ENCODE data around the gene RAB6A. TPM values are rescaled to one million over a fixed set of nuclear protein-coding genes. Genes with fewer than 3 reads are reported as not detected.

The RAB6A gene
- total RNA-seq, 1 experiment from 2014 or later, result 92.3 TPM

DNA sequence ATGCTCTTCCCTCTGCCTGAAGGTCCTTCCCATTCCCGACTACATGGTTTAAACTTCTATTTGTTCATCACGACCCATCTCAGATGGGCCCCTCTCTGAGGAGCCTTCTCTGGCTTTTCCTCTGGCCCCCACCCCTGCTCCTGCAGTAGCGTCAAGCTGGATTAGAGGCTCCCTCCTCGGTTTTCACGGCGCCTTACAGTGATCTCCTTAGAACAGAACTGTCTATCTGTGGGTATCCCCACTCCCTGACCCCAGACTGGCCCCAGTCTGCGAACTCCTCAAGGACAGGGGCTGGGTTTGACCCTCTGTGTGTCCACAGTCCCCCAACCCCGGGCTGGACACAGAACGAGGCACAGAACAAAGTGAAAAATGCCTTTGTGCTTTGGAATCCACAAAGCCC, 111.7 kb downstream of the RAB6A start:
- Mint-ChIP-seq H3K4me1 (ENCODE audit: low read depth, unreplicated experiment) (peaks cover 72% of the 10 kb centered on the region), H3K27ac (ENCODE audit: unreplicated experiment) (peak overlapping the region; percentile 24), H3K4me3 (ENCODE audit: low read depth, unreplicated experiment) (no peak overlapping the region), H3K9me3 (ENCODE audit: low read depth, unreplicated experiment) (no peaks in the 10 kb centered on the region), H3K36me3 (ENCODE audit: insufficient read depth, unreplicated experiment) (peaks cover 21% of the 10 kb centered on the region), H3K27me3 (ENCODE audit: unreplicated experiment) (peaks cover 12% of the 10 kb centered on the region)
- TF ChIP-seq, protein P1, sequence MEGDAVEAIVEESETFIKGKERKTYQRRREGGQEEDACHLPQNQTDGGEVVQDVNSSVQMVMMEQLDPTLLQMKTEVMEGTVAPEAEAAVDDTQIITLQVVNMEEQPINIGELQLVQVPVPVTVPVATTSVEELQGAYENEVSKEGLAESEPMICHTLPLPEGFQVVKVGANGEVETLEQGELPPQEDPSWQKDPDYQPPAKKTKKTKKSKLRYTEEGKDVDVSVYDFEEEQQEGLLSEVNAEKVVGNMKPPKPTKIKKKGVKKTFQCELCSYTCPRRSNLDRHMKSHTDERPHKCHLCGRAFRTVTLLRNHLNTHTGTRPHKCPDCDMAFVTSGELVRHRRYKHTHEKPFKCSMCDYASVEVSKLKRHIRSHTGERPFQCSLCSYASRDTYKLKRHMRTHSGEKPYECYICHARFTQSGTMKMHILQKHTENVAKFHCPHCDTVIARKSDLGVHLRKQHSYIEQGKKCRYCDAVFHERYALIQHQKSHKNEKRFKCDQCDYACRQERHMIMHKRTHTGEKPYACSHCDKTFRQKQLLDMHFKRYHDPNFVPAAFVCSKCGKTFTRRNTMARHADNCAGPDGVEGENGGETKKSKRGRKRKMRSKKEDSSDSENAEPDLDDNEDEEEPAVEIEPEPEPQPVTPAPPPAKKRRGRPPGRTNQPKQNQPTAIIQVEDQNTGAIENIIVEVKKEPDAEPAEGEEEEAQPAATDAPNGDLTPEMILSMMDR (IDR thresholded peaks at IDR 0.05; ENCODE audit: unreplicated experiment), result no peak
- BruUV-seq (replicated peaks), result no TSS peak
- CTCF ChIA-PET, result interaction anchor here (0.5 kb wide), 1 partner anchor 1582 kb away, joined by 3 read pairs; no protein-coding TSS in a partner anchor
- no peak for DNase-seq
- intact Hi-C loops (cut with micrococcal nuclease; ENCODE audit: unreplicated experiment), result no loop called here

DNA sequence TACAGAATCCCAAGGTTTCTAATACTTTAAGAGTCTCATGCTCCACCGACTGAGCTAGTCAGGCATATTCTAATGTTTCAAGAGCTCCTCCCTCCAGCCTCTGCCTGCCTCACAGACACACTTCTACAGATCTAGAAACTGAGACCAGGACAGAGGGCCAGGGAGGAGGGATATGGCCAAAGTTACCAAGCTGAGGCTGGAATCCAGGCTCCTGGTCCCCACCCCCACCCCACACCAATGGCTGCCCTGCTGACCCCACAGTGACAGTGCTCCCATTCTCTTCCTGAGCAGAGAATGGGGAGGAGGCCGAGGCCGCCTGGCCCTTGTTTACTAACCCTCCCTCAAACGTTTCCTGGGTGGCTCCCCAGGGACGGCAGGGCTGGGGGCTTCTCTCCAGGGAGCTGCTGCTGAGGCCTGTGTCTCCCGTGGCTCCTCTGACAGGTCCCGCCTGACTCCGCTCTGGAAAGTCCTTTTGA, 112.3 kb downstream of the RAB6A start:
- H3K4me3 Mint-ChIP-seq (ENCODE audit: low read depth, unreplicated experiment), result no peak overlapping the region
- peaks cover 66% of the 10 kb centered on the region for H3K4me1 Mint-ChIP-seq (ENCODE audit: low read depth, unreplicated experiment)
- no TSS peak for BruUV-seq (replicated peaks)
- no peak for DNase-seq
- peaks cover 19% of the 10 kb centered on the region for H3K36me3 Mint-ChIP-seq (ENCODE audit: insufficient read depth, unreplicated experiment)
- peak overlapping the region; percentile 24 for H3K27ac Mint-ChIP-seq (ENCODE audit: unreplicated experiment)
- TF ChIP-seq, protein P1 (IDR thresholded peaks at IDR 0.05; ENCODE audit: unreplicated experiment), result no peak
- intact Hi-C loops (cut with micrococcal nuclease; ENCODE audit: unreplicated experiment), result no loop called here
- CTCF ChIA-PET, result interaction anchor here (2.0 kb wide), 1 partner anchor 23 kb away, joined by 8 read pairs; no protein-coding TSS in a partner anchor
- peaks cover 12% of the 10 kb centered on the region for H3K27me3 Mint-ChIP-seq (ENCODE audit: unreplicated experiment)
- H3K9me3 Mint-ChIP-seq (ENCODE audit: low read depth, unreplicated experiment), result no peaks in the 10 kb centered on the region

DNA sequence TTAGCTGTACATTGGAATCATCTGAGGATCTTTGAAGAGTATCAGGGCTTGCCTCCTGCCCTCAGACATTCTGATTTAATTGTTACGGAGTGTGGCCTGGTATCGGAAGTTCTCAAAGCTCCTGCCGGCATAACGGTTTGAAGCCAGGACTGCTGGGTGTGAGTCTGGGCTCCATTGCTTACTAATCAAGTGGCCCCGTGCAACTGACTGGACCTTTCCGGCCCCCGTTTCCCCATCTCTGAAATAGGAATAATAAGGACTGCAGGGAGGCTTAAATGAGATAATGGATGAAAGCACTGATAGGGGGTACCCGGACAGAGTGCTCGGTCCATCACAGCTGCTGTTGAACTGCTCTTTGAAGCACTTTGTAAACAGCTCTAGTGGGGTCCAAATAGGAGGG, 112.8 kb downstream of the RAB6A start:
- H3K27me3 Mint-ChIP-seq (ENCODE audit: unreplicated experiment), result peaks cover 12% of the 10 kb centered on the region
- H3K4me1 Mint-ChIP-seq (ENCODE audit: low read depth, unreplicated experiment), result peaks cover 62% of the 10 kb centered on the region

DNA sequence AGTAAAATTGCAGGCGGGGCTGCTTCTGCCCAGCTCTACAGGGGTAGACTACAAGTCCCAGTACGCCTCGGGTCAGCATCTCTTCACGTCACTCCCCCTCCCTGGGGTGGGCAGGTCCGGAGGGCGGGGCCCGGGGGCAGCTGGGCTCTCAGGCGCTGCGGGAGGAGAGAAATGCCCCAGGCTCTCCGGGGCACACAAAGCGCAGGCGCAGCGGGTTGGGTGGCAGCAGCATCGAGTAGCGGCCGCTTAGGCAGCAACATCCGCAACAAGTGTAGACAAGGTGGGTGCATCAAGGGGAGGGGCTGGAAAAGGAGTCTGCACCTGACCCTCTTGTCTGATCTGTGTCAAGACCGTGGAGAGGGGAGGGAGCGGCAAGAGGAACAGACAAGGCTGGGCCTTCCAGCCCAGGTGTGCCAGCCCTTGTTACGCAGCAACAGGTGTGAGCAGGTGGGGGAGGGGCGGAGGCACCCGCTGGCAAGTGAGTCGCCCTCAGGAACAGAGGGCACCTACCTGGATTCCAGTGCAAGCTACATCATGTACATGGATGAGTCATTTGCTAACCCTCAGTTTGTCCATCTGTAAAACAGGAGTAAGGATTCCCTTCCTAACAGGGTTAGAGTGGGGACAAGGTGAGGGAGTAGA, 113.3 kb downstream of the RAB6A start:
- BruUV-seq (replicated peaks), result no TSS peak
- H3K36me3 Mint-ChIP-seq (ENCODE audit: insufficient read depth, unreplicated experiment), result peaks cover 15% of the 10 kb centered on the region
- CTCF ChIA-PET, result interaction anchor here (2.0 kb wide), 1 partner anchor 22 kb away, joined by 8 read pairs; no protein-coding TSS in a partner anchor
- peaks cover 12% of the 10 kb centered on the region for H3K27me3 Mint-ChIP-seq (ENCODE audit: unreplicated experiment)
- H3K9me3 Mint-ChIP-seq (ENCODE audit: low read depth, unreplicated experiment), result no peaks in the 10 kb centered on the region
- peaks cover 56% of the 10 kb centered on the region for H3K4me1 Mint-ChIP-seq (ENCODE audit: low read depth, unreplicated experiment)
- TF ChIP-seq, protein P1 (IDR thresholded peaks at IDR 0.05; ENCODE audit: unreplicated experiment), result no peak
- peak overlapping the region; percentile 67 for H3K27ac Mint-ChIP-seq (ENCODE audit: unreplicated experiment)
- peak; percentile 98 for DNase-seq
- peak overlapping the region; percentile 78 for H3K4me3 Mint-ChIP-seq (ENCODE audit: low read depth, unreplicated experiment)
- intact Hi-C loops (cut with micrococcal nuclease; ENCODE audit: unreplicated experiment), result no loop called here

More for the DNA sequence above, 112.8 kb downstream of the RAB6A start:
- TSS peak; percentile 42 for BruUV-seq (replicated peaks)
- intact Hi-C loops (cut with micrococcal nuclease; ENCODE audit: unreplicated experiment), result no loop called here
- Mint-ChIP-seq H3K9me3 (ENCODE audit: low read depth, unreplicated experiment) (no peaks in the 10 kb centered on the region), H3K36me3 (ENCODE audit: insufficient read depth, unreplicated experiment) (peaks cover 15% of the 10 kb centered on the region), H3K4me3 (ENCODE audit: low read depth, unreplicated experiment) (peak overlapping the region; percentile 78), H3K27ac (ENCODE audit: unreplicated experiment) (no peak overlapping the region)
- no peak for DNase-seq
- TF ChIP-seq, protein P1 (IDR thresholded peaks at IDR 0.05; ENCODE audit: unreplicated experiment), result no peak
- CTCF ChIA-PET, result interaction anchor here (2.0 kb wide), 1 partner anchor 23 kb away, joined by 8 read pairs; no protein-coding TSS in a partner anchor

All from Calu3 (cell line).